ENCODE data around the gene REEP6. TPM values are rescaled to one million over a fixed set of nuclear protein-coding genes. Genes with fewer than 3 reads are reported as not detected.

REEP6 gene
- total RNA-seq, 2 experiments from 2014 or later, result 2.2 to 2.8 TPM

- DNase-seq (no peak), ATAC-seq (ENCODE audit: low read depth) (no peak)
- Mint-ChIP-seq H3K27ac (no peak overlapping the region), H3K4me3 (no peak overlapping the region), H3K27me3 (no peaks in the 10 kb centered on the region), H3K36me3 (peaks cover 2% of the 10 kb centered on the region), H3K9me3 (no peaks in the 10 kb centered on the region), H3K4me1 (peaks cover 4% of the 10 kb centered on the region)
- POLR2A ChIA-PET, result no interaction called here
These were observed 8.4 kb upstream of the REEP6 start for GRCh38 chr19:1482361-1483130.

- DNase-seq (no peak), ATAC-seq (ENCODE audit: low read depth) (no peak)
- Mint-ChIP-seq H3K9me3 (no peaks in the 10 kb centered on the region), H3K4me3 (no peak overlapping the region), H3K27ac (no peak overlapping the region), H3K36me3 (peaks cover 2% of the 10 kb centered on the region), H3K4me1 (peaks cover 4% of the 10 kb centered on the region), H3K27me3 (no peaks in the 10 kb centered on the region)
- POLR2A ChIA-PET, result no interaction called here
These were observed 7.6 kb upstream of the REEP6 start for GRCh38 chr19:1483131-1483978.

- Mint-ChIP-seq H3K4me3 (no peak overlapping the region), H3K36me3 (peaks cover 1% of the 10 kb centered on the region), H3K27me3 (no peaks in the 10 kb centered on the region), H3K27ac (no peak overlapping the region), H3K9me3 (no peaks in the 10 kb centered on the region), H3K4me1 (peaks cover 3% of the 10 kb centered on the region)
- ATAC-seq (ENCODE audit: low read depth) (no peak), DNase-seq (no peak)
- POLR2A ChIA-PET, result no interaction called here
These were observed 7.0 kb upstream of the REEP6 start for GRCh38 chr19:1483979-1484428.

GRCh38 chr19:1486720-1487575 is 4.0 kb upstream of the REEP6 start:
- no peaks in the 10 kb centered on the region for H3K36me3 Mint-ChIP-seq
- ATAC-seq (ENCODE audit: low read depth), result no peak
- peak overlapping the region; percentile 25 for H3K27ac Mint-ChIP-seq

GRCh38 chr19:1487576-1488281 is 3.3 kb upstream of the REEP6 start:
- POLR2A ChIA-PET, result no interaction called here
- Mint-ChIP-seq H3K4me3 (no peak overlapping the region), H3K4me1 (peaks cover 11% of the 10 kb centered on the region), H3K27ac (no peak overlapping the region), H3K9me3 (no peaks in the 10 kb centered on the region), H3K27me3 (peaks cover 14% of the 10 kb centered on the region), H3K36me3 (no peaks in the 10 kb centered on the region)
- no peak for ATAC-seq (ENCODE audit: low read depth)
- DNase-seq, result no peak

More at GRCh38 chr19:1486720-1487575, 4.0 kb upstream of the REEP6 start:
- Mint-ChIP-seq H3K4me3 (no peak overlapping the region), H3K9me3 (no peaks in the 10 kb centered on the region), H3K4me1 (peaks cover 11% of the 10 kb centered on the region), H3K27me3 (peaks cover 7% of the 10 kb centered on the region)
- POLR2A ChIA-PET, result no interaction called here
- no peak for DNase-seq

- POLR2A ChIA-PET, result no interaction called here
- Mint-ChIP-seq H3K4me3 (no peak overlapping the region), H3K27ac (no peak overlapping the region), H3K4me1 (peaks cover 11% of the 10 kb centered on the region), H3K36me3 (no peaks in the 10 kb centered on the region), H3K9me3 (no peaks in the 10 kb centered on the region), H3K27me3 (peaks cover 14% of the 10 kb centered on the region)
- DNase-seq, result no peak
- ATAC-seq (ENCODE audit: low read depth), result no peak
These were observed 2.7 kb upstream of the REEP6 start for GRCh38 chr19:1488282-1488601.

- Mint-ChIP-seq H3K27me3 (peaks cover 14% of the 10 kb centered on the region), H3K4me3 (peak overlapping the region; percentile 77), H3K36me3 (no peaks in the 10 kb centered on the region), H3K9me3 (no peaks in the 10 kb centered on the region), H3K4me1 (peaks cover 11% of the 10 kb centered on the region), H3K27ac (peak overlapping the region; percentile 71)
- DNase-seq (no peak), ATAC-seq (ENCODE audit: low read depth) (no peak)
- POLR2A ChIA-PET, result interaction anchor here (1.5 kb wide), 1 partner anchor 18 kb away, joined by 5 read pairs; no protein-coding TSS in a partner anchor
These were observed 1.3 kb upstream of the REEP6 start for GRCh38 chr19:1489463-1490310.

- H3K36me3 Mint-ChIP-seq, result no peaks in the 10 kb centered on the region
- POLR2A ChIA-PET, result interaction anchor here (0.6 to 1.5 kb wide), 10 partner anchors 14 to 1784 kb away, joined by 3 to 9 read pairs (median 5); partner anchors contain the start of gene CIRBP
- H3K4me3 Mint-ChIP-seq, result peak within 1 kb of the TSS; percentile 77
- peak within 1 kb of the TSS; percentile 71 for H3K27ac Mint-ChIP-seq
- peaks cover 11% of the 10 kb centered on the region for H3K4me1 Mint-ChIP-seq
- ATAC-seq (ENCODE audit: low read depth) (peak; percentile 89), DNase-seq (peak; percentile 95)
- H3K27me3 Mint-ChIP-seq, result peaks cover 14% of the 10 kb centered on the region
- no peaks in the 10 kb centered on the region for H3K9me3 Mint-ChIP-seq
These were observed 469 bp upstream of the REEP6 start, which contains the start of gene PCSK4 for GRCh38 chr19:1490311-1491113. TSS of gene PCSK4 (minus strand) at chr19:1490350. CDS start at chr19:1490346, 4 bp downstream.

GRCh38 chr19:1491849-1492170 is 829 bp downstream of the REEP6 start:
- DNase-seq, result no peak
- Mint-ChIP-seq H3K9me3 (no peaks in the 10 kb centered on the region), H3K4me3 (peak overlapping the region; percentile 68), H3K36me3 (no peaks in the 10 kb centered on the region), H3K27me3 (peaks cover 14% of the 10 kb centered on the region), H3K4me1 (peaks cover 11% of the 10 kb centered on the region), H3K27ac (peak overlapping the region; percentile 54)
- no peak for ATAC-seq (ENCODE audit: low read depth)
- POLR2A ChIA-PET, result interaction anchor here (0.8 to 1.3 kb wide), 3 partner anchors 21 to 24 kb away, joined by 3 to 4 read pairs (median 3); no protein-coding TSS in a partner anchor

GRCh38 chr19:1492474-1493006 is 1.6 kb downstream of the REEP6 start:
- POLR2A ChIA-PET, result no interaction called here
- Mint-ChIP-seq H3K4me3 (no peak overlapping the region), H3K9me3 (no peaks in the 10 kb centered on the region), H3K27me3 (peaks cover 14% of the 10 kb centered on the region), H3K36me3 (no peaks in the 10 kb centered on the region), H3K27ac (no peak overlapping the region), H3K4me1 (peaks cover 11% of the 10 kb centered on the region)
- DNase-seq (no peak), ATAC-seq (ENCODE audit: low read depth) (no peak)

- POLR2A ChIA-PET, result no interaction called here
- DNase-seq (no peak), ATAC-seq (ENCODE audit: low read depth) (no peak)
- no peaks in the 10 kb centered on the region for H3K36me3 Mint-ChIP-seq
- peaks cover 14% of the 10 kb centered on the region for H3K27me3 Mint-ChIP-seq
- no peaks in the 10 kb centered on the region for H3K9me3 Mint-ChIP-seq
- H3K4me3 Mint-ChIP-seq, result no peak overlapping the region
- peaks cover 10% of the 10 kb centered on the region for H3K4me1 Mint-ChIP-seq
- H3K27ac Mint-ChIP-seq, result no peak overlapping the region
These were observed 3.3 kb downstream of the REEP6 start for GRCh38 chr19:1494115-1494815.
